IgD-negative memory B cell (primary cell): ENCODE results near the gene ZNF579. TPM values are rescaled to one million over a fixed set of nuclear protein-coding genes. Genes with fewer than 3 reads are reported as not detected.

Source experiments
- H3K27ac Mint-ChIP-seq, 3 donors: one replicate each; pipeline ENCODE4 v1.8.0; 2020 to 2022; ENCODE audit warnings: mild to moderate bottlenecking in 3 of 3, mixed read lengths in 3 of 3, moderate library complexity in 1 of 3
- H3K27me3 Mint-ChIP-seq: one replicate; pipeline ENCODE4 v1.8.0; 2021; ENCODE audit warnings: mixed read lengths
- H3K36me3 Mint-ChIP-seq: one replicate; pipeline ENCODE4 v1.8.0; 2020; ENCODE audit warnings: mild to moderate bottlenecking, mixed read lengths
- H3K4me1 Mint-ChIP-seq, 3 donors: one replicate each; pipeline ENCODE4 v1.8.0; 2020 to 2022; ENCODE audit warnings: mixed read lengths in 3 of 3, mild to moderate bottlenecking in 1 of 3
- H3K4me3 Mint-ChIP-seq, 4 donors: one replicate each; pipeline ENCODE4 v1.8.0; 2020 to 2022; ENCODE audit warnings: mild to moderate bottlenecking in 4 of 4, mixed read lengths in 4 of 4, moderate library complexity in 3 of 4
- H3K9me3 Mint-ChIP-seq, 3 donors: one replicate each; pipeline ENCODE4 v1.8.0; 2020 to 2021; ENCODE audit warnings: mixed read lengths in 3 of 3, mild to moderate bottlenecking in 1 of 3
- polyA plus RNA-seq: library from polyadenylated mRNA; unstranded; fragments of 300-500 nt; fragmentation: Illumina TruSeq; gene quantifications from one replicate; pipeline ENCODE4 v1.2.3, GENCODE V29; 2021

The ZNF579 gene
- polyA plus RNA-seq, 1 donor from 2014 or later: 0.79 TPM

- Mint-ChIP-seq H3K4me3 (no peak overlapping the region), H3K27me3 (peaks cover 14% of the 10 kb centered on the region), H3K4me1 (peaks cover 0 to 4% (median 0%) of the 10 kb centered on the region in 3 donors), H3K9me3 (no peaks in the 10 kb centered on the region), H3K27ac (no peak overlapping the region), H3K36me3 (no peaks in the 10 kb centered on the region)
Measured at GRCh38 chr19:55552620-55553019, 28.0 kb downstream of the ZNF579 start.

- H3K4me1 Mint-ChIP-seq: peaks cover 0 to 4% (median 0%) of the 10 kb centered on the region in 3 donors
- no peaks in the 10 kb centered on the region for H3K9me3 Mint-ChIP-seq
- H3K4me3 Mint-ChIP-seq: no peak overlapping the region
- H3K27me3 Mint-ChIP-seq: peaks cover 18% of the 10 kb centered on the region
- no peak overlapping the region for H3K27ac Mint-ChIP-seq
- no peaks in the 10 kb centered on the region for H3K36me3 Mint-ChIP-seq
Measured at GRCh38 chr19:55552206-55552605, 28.4 kb downstream of the ZNF579 start.

GRCh38 chr19:55550321-55550650, 30.4 kb downstream of the ZNF579 start:
- no peaks in the 10 kb centered on the region for H3K36me3 Mint-ChIP-seq
- H3K9me3 Mint-ChIP-seq: no peaks in the 10 kb centered on the region
- peaks cover 24% of the 10 kb centered on the region for H3K27me3 Mint-ChIP-seq

GRCh38 chr19:55549500-55550320, 30.9 kb downstream of the ZNF579 start:
- Mint-ChIP-seq H3K4me1 (peaks cover 0 to 4% (median 3%) of the 10 kb centered on the region in 3 donors), H3K27me3 (peaks cover 25% of the 10 kb centered on the region), H3K36me3 (no peaks in the 10 kb centered on the region), H3K9me3 (no peaks in the 10 kb centered on the region), H3K4me3 (peak overlapping the region in 1 of 4 donors; percentile 73), H3K27ac (no peak overlapping the region)

More at GRCh38 chr19:55550321-55550650, 30.4 kb downstream of the ZNF579 start:
- H3K4me3 Mint-ChIP-seq: peak overlapping the region in 1 of 4 donors; percentile 73
- H3K4me1 Mint-ChIP-seq: peaks cover 0 to 4% (median 3%) of the 10 kb centered on the region in 3 donors
- no peak overlapping the region for H3K27ac Mint-ChIP-seq

- Mint-ChIP-seq H3K4me1 (peaks cover 0 to 4% (median 3%) of the 10 kb centered on the region in 3 donors), H3K36me3 (no peaks in the 10 kb centered on the region), H3K4me3 (no peak overlapping the region), H3K9me3 (peaks cover 0 to 1% (median 0%) of the 10 kb centered on the region in 3 donors), H3K27ac (no peak overlapping the region), H3K27me3 (peaks cover 19% of the 10 kb centered on the region)
Measured at GRCh38 chr19:55546822-55547614, 33.6 kb downstream of the ZNF579 start.

- Mint-ChIP-seq H3K36me3 (no peaks in the 10 kb centered on the region), H3K4me1 (peaks cover 0 to 4% (median 3%) of the 10 kb centered on the region in 3 donors), H3K27me3 (peaks cover 18% of the 10 kb centered on the region), H3K27ac (no peak overlapping the region), H3K9me3 (peaks cover 0 to 5% (median 3%) of the 10 kb centered on the region in 3 donors), H3K4me3 (no peak overlapping the region)
Measured at GRCh38 chr19:55546011-55546410, 34.6 kb downstream of the ZNF579 start.

GRCh38 chr19:55545443-55545842, 35.2 kb downstream of the ZNF579 start, which contains the start of gene SBK3:
Gene SBK3, minus strand, starts transcription at chr19:55545543. Its CDS starts 0 bp downstream, at chr19:55545543.
- Mint-ChIP-seq H3K27me3 (peaks cover 18% of the 10 kb centered on the region), H3K27ac (no peak within 1 kb of the TSS), H3K4me3 (no peak within 1 kb of the TSS), H3K36me3 (no peaks in the 10 kb centered on the region), H3K9me3 (peaks cover 0 to 5% (median 3%) of the 10 kb centered on the region in 3 donors), H3K4me1 (peaks cover 0 to 4% (median 3%) of the 10 kb centered on the region in 3 donors)

- Mint-ChIP-seq H3K27me3 (peaks cover 18% of the 10 kb centered on the region), H3K27ac (no peak overlapping the region), H3K36me3 (no peaks in the 10 kb centered on the region), H3K4me3 (no peak overlapping the region), H3K4me1 (peaks cover 0 to 3% (median 2%) of the 10 kb centered on the region in 3 donors), H3K9me3 (peaks cover 0 to 5% (median 3%) of the 10 kb centered on the region in 3 donors)
Measured at GRCh38 chr19:55544776-55545439, 35.7 kb downstream of the ZNF579 start.

GRCh38 chr19:55544014-55544413, 36.6 kb downstream of the ZNF579 start:
- Mint-ChIP-seq H3K27me3 (peaks cover 18% of the 10 kb centered on the region), H3K4me1 (peaks cover 0 to 3% (median 0%) of the 10 kb centered on the region in 3 donors), H3K36me3 (no peaks in the 10 kb centered on the region), H3K27ac (no peak overlapping the region), H3K4me3 (no peak overlapping the region), H3K9me3 (peaks cover 0 to 5% (median 3%) of the 10 kb centered on the region in 3 donors)

- Mint-ChIP-seq H3K4me3 (no peak overlapping the region), H3K27me3 (peaks cover 18% of the 10 kb centered on the region), H3K4me1 (peaks cover 0 to 3% (median 0%) of the 10 kb centered on the region in 3 donors), H3K9me3 (peaks cover 0 to 5% (median 3%) of the 10 kb centered on the region in 3 donors), H3K27ac (no peak overlapping the region), H3K36me3 (no peaks in the 10 kb centered on the region)
Measured at GRCh38 chr19:55543567-55543966, 37.1 kb downstream of the ZNF579 start.

- Mint-ChIP-seq H3K27me3 (peaks cover 13% of the 10 kb centered on the region), H3K4me1 (peaks cover 0 to 3% (median 0%) of the 10 kb centered on the region in 3 donors), H3K36me3 (no peaks in the 10 kb centered on the region), H3K4me3 (no peak overlapping the region), H3K27ac (no peak overlapping the region), H3K9me3 (peaks cover 0 to 5% (median 3%) of the 10 kb centered on the region in 3 donors)
Measured at GRCh38 chr19:55542292-55542855, 38.3 kb downstream of the ZNF579 start.

- peaks cover 0 to 5% (median 3%) of the 10 kb centered on the region in 3 donors for H3K9me3 Mint-ChIP-seq
Measured at GRCh38 chr19:55541091-55541490, 39.6 kb downstream of the ZNF579 start.

GRCh38 chr19:55540619-55541018, 40.0 kb downstream of the ZNF579 start:
- no peaks in the 10 kb centered on the region for H3K36me3 Mint-ChIP-seq
- H3K9me3 Mint-ChIP-seq: peaks cover 0 to 5% (median 3%) of the 10 kb centered on the region in 3 donors
- H3K27ac Mint-ChIP-seq: peak overlapping the region in 1 of 3 donors; percentile 83
- peaks cover 0 to under 1% (median 0%) of the 10 kb centered on the region in 3 donors for H3K4me1 Mint-ChIP-seq
- H3K27me3 Mint-ChIP-seq: peaks cover 7% of the 10 kb centered on the region
- no peak overlapping the region for H3K4me3 Mint-ChIP-seq

More at GRCh38 chr19:55541091-55541490, 39.6 kb downstream of the ZNF579 start:
- Mint-ChIP-seq H3K4me1 (peaks cover 0 to 3% (median 0%) of the 10 kb centered on the region in 3 donors), H3K36me3 (no peaks in the 10 kb centered on the region), H3K27ac (no peak overlapping the region), H3K27me3 (peaks cover 10% of the 10 kb centered on the region), H3K4me3 (no peak overlapping the region)
